HL-60 (cell line): Measurements from ENCODE around the gene RDX.

Experiments used
- DNase-seq, 2 experiments: peaks; one replicate each; pipeline ENCODE4 v3.0.0-alpha.2; 2010 to 2020; ENCODE audit warnings: low read depth in 1 of 2, low spot score in 1 of 2
- H3K27ac ChIP-seq: fragments of 250-450 bp; sonication (Bioruptor Pico); replicated peaks from 2 replicates; pipeline ENCODE4 v1.5.1; 2020; ENCODE audit warnings: mild to moderate bottlenecking, moderate library complexity
- H3K27me3 ChIP-seq: fragments of 250-450 bp; sonication (Bioruptor Pico); 2 replicates; pipeline ENCODE4 v1.5.1; 2021; ENCODE audit warnings: mild to moderate bottlenecking, moderate library complexity; ENCODE audit not compliant: insufficient read depth, poor library complexity, severe bottlenecking
- H3K4me3 ChIP-seq: replicated peaks from 2 replicates; pipeline ENCODE4 v1.5.1; 2011; ENCODE audit warnings: mild to moderate bottlenecking, control low read depth, low read length; ENCODE audit not compliant: insufficient read depth
- CTCF ChIP-seq: IDR thresholded peaks from one replicate; pipeline ENCODE4 v1.5.1; 2011; ENCODE audit warnings: low read length, control low read depth, inconsistent platforms; ENCODE audit not compliant: insufficient read depth
- GABPA ChIP-seq: IDR thresholded peaks from 2 replicates; pipeline ENCODE4 v1.6.1; 2012; ENCODE audit warnings: low read depth
- POLR2AphosphoS5 ChIP-seq: IDR thresholded peaks from 2 replicates; pipeline ENCODE4 v1.6.1; 2012; ENCODE audit warnings: low read depth
- REST ChIP-seq: IDR thresholded peaks from 2 replicates; pipeline ENCODE4 v1.6.1; 2012; ENCODE audit warnings: low read depth; ENCODE audit not compliant: insufficient replicate concordance
- SPI1 ChIP-seq: IDR thresholded peaks from 2 replicates; pipeline ENCODE4 v1.6.1; 2012; ENCODE audit warnings: low read depth, mild to moderate bottlenecking, borderline replicate concordance

The RDX gene

GRCh38 chr11:110200241-110200640 lies 96.2 kb downstream of the RDX start:
- TF ChIP-seq SPI1 (no peak), GABPA (no peak), REST (no peak), POLR2AphosphoS5 (no peak), CTCF (no peak)
- H3K27ac ChIP-seq = no peak overlapping the region
- DNase-seq = no peak
- H3K27me3 ChIP-seq = no peaks in the 10 kb centered on the region
- H3K4me3 ChIP-seq = no peak overlapping the region

- H3K27ac ChIP-seq = no peak overlapping the region
- H3K4me3 ChIP-seq = no peak overlapping the region
- TF ChIP-seq REST (no peak), CTCF (no peak), GABPA (no peak), SPI1 (no peak)
- H3K27me3 ChIP-seq = no peaks in the 10 kb centered on the region
- no peak for DNase-seq
Observed at GRCh38 chr11:110199184-110199981, 97.0 kb downstream of the RDX start.

- no peak for DNase-seq
- Histone ChIP-seq H3K27me3 (no peaks in the 10 kb centered on the region), H3K4me3 (no peak overlapping the region), H3K27ac (no peak overlapping the region)
- TF ChIP-seq REST (no peak), CTCF (no peak), GABPA (no peak), SPI1 (no peak), POLR2AphosphoS5 (no peak)
Observed at GRCh38 chr11:110198031-110198729, 98.2 kb downstream of the RDX start.
